GM21515 (cell line): ENCODE results near the gene SPTLC2.

Source experiments
- ATAC-seq: cut with Tn5 transposase; IDR thresholded peaks from one replicate; pipeline ENCODE4 v1.9.1; 2021; ENCODE audit not compliant: unreplicated experiment

Gene SPTLC2

DNA sequence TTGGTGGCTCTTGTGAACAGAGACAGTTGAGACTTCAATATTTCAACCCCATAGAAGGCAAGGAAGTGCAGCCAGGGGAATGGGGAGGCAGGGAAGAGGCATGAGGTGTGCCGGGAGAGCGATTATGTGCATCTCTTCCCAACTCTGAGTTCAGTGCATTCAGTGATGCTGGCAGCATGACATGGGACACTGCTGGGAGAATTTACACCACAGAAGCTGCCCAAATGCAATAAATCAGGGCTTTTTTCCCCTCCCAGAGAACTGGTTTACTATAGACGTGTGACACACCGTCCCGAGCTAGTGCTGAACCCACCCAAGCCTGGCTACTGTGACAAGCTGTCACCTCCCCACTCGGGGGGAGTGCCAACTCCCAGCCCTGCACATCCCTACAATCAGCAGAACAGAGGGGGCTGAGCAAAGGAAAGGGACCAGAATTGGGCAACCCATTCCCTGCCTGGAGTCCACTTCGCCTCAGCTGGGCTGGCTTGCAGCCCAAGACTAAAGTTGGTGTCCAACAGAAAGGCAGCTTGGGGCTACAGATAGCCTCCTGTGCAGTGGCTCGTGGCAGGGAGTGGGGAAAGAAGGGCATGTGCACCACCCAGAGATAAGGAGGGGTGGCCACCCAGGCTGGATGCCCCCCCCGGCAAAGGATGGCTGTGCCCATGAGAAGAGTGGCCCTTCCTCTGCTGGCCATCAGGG lies 141.8 kb downstream of the SPTLC2 start:
- no peak for ATAC-seq

DNA sequence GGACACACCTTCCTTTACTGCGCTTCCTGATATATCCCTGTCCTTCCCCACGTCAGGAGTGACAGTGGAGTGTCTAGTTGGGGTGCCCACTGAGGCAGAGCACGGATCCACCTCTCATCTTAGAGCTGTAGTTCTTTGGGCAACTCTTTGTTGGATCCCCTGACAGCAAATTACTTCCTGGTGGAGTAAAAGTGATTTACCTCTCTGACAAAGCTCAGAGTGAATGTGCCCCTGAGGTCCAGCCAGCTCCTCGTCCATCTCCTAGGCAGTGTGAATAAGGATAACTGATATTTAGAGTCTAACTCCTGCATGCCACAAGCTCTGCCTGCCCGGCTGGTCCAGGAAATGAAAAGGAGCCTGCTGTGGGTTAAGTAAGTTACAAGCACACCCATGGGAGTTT lies 142.5 kb downstream of the SPTLC2 start:
- no peak for ATAC-seq

DNA sequence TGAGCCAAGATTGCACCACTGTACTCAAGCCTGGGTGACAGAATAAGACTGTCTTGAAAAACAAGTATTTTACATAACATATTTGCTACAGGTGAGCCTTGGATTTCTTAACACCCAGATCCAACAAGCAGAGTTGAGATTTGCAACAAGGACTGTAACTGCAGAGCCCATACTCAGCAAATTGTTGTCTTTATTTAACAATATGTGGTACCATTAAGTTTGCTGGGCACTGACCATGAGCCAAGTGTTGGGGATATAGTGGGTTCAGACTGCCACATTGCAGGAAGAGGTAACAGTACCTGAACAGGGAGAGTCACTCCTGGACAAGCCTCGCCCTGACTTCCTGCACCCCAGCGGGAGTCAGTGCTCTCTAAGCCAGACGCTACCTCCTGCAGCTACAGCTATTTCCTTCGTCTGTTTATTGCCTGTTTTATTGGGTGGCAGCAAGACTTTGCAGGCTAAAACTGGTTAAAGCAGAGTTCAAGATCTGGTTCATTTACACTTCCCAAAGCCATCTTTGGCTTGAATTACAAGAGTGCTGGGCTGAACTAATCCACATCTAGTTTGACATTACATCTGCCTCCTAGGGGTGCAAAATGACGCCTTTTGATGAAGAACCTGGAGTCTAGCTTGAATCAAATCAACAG lies 146.1 kb downstream of the SPTLC2 start:
- no peak for ATAC-seq

DNA sequence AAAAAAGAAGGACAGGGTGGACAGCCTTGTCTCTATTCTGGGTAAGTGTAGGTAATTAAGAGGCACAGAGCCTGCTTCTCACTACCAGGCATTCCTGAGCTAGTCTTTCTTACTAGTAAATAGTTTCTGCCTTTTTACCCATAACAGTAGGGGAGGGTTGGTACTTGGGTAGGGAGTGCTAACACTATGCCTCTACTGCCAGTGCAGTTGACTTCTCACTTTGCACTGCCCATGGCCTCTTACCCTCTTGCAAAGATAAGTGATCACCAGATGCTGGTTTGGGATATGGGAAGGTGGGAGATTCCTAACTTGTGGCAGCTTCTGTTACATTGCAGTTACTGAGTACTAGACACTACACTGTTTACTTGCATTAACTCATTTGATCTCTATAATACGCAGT lies 146.9 kb downstream of the SPTLC2 start:
- ATAC-seq, result no peak

DNA sequence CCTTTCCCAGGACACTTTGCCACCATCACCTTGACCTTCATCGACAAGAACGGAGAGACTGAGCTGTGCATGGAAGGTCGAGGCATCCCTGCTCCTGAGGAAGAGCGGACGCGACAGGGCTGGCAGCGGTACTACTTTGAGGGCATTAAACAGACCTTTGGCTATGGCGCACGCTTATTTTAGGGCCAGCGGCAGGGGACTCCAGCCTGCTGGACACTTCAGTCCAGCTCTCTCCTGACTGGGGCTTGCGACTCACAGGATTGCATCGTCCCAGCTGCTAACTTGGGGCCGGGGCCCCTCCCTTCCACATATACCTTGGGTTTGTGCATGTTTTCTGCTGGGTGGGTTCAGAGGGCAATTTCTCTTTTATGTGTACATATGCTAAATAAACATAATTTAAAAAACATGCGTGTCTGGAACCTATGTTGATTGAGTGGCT lies 147.4 kb downstream of the SPTLC2 start:
- no peak for ATAC-seq

DNA sequence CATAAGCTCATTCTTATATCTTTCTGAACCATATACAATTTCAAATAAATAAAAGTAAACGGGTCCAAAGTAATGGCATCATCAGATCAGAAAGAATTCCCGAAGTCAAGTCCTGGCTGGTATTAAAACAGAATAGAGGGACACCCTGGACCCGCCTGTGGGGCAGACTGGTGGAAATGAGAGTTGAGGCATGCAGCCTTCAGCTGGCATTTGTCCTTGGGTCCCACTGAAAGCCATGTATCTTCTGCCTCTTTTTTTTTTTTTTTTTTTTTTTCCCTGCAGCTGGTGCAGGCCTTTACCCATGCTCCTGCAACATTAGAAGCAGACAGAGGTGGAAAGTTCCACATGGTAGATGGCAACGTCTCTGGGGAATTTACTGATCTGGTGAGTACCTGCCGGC lies 148.6 kb downstream of the SPTLC2 start:
- ATAC-seq, result no peak

DNA sequence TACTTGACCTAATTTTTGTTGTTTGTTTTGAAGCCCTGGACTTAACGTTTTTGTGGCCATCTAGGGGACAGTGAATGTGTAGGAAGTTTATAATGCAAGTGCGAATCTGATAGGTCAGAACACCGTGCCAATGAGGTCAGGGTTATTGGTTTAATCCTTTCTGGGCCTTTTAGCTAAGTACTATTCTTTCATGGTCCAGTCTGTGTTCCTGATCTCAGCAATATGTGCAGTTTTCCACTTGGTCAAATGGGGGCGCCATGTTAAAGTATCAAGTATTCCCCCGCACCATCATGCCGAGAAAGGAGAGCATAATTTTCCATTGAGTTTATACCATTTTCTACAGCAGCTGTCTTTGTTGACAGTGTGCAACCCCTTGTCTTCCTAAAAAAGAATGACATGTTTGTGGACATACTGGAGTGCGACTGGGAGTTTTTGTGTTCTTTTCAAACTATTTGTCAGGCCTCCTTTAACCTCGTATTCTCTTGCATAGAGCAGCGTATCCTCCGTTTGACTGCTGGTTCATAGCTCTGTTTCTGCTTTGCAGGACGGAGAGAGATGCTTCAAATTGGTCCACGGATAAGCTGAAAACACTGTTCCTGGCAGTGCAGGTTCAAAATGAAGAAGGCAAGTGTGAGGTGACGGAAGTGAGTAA lies 157.2 kb downstream of the SPTLC2 start:
- ATAC-seq, result no peak

DNA sequence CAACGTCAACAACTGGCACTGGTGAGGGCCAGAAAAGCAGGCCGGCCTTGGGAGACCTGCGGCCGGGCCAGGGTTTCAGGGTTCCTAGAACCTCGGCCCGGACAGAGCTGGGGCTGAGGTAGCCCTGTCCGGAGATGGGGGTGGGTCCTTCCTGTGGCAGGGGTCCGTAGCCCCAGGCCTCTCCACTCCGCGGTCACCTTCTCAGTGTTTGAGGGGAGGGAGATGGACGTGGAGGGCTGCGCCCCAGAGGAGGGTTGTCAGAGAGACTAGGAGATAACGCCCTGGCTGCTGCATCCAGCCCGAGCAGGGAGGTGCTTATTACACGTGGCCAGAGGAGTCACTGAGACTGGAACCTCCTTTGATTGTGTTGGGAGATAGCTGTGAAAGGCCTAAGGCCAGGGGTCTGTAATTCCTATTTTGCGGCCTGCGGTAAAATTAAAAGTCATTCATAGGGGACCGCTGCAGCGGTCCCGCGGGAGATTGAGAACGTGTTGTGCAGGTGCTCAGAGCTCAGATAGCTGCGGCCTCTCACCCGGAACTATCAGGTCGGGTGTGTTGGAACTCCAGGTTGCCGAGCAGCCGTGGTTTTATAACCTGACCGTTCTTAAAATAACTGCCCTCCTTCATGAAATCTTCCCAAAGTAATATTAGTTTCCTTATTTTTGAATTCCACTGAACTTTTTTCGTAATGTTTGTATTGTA lies 158.0 kb downstream of the SPTLC2 start:
- peak; percentile 10 for ATAC-seq

DNA sequence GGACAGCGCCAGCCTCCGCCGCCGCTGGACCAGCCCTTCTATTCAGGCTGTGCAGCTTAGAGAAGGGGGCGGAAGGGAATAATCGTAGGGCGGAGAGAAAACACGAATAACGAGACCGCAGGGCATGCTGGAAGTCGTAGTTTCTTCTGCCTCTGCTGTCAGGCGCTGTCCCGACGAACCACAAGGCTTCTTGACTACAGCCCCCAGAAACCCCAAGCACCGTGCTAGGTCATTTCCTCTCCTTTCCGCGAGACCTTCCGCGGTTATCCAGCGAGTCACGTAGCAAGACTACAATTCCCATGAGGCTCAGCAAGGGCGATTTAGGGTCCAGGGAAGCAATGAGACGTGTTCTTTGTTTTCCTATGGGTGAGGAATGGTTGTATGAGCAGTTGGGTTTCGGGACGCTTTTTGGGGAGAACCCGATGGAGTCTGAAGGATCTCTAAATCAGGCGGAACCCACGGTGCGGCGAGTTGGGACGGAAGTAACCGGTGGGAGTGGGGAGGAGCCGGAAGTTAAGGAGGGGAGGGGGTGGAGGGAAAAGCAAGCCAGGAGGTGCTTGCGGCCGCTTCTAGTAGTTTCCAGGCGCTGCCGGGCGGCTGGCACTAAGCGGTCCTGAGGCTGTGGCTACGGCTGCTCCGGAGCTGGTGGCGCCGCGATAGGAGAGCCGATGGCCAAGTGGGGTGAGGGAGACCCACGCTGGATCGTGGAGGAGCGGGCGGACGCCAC lies 158.8 kb downstream of the SPTLC2 start, which contains the start of the genes AHSA1 and VIPAS39:
Gene AHSA1 (plus strand): TSS at position 572 of the 727 bp plus-strand sequence. CDS start 97 bp downstream, at position 669.
Gene VIPAS39 (minus strand): TSS at position 80 of the 727 bp plus-strand sequence. CDS start 3,499 bp downstream, outside the sequence.
- ATAC-seq, result peak; percentile 92

DNA sequence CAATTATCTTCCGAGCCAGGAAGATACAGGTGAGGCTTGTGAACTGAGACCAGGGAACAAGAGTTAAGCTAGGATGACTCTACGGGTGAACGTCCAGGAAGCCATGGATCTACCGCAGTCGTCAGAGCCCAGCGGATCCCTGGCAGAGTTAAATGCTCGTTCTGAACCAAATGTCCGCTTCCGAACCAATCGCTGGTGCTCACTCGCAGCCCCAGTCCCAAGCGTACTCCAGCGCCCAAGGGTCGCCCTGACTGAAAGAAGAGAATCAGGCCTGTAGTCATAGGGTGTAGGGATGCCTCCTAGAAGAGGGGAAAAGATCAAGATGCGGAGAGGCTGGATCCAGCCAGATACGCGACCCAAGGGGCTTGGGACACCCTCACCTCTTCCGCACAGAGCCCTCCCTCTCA lies 159.3 kb downstream of the SPTLC2 start:
- no peak for ATAC-seq
